Right lobe of liver (tissue), 6 donors: ENCODE data around the gene SLC18B1. TPM values are rescaled to one million over a fixed set of nuclear protein-coding genes. Genes with fewer than 3 reads are reported as not detected.

Source experiments
- ATAC-seq, 4 donors: fragments of 200-7000 bp; cut with Tn5 transposase; one replicate each; pipeline ENCODE4 v1.9.1; 2020; ENCODE audit warnings: mild to moderate bottlenecking in 4 of 4, moderate library complexity in 4 of 4
- DNase-seq, 3 donors: peaks; one replicate each; pipeline ENCODE4 v3.0.0-alpha.2; 2020
- H3K27ac ChIP-seq, 3 donors: fragments of 200-600 bp; one replicate each; pipeline ENCODE4 v1.8.0; 2022
- H3K27me3 ChIP-seq, 2 donors: fragments of 200-600 bp; one replicate each; pipeline ENCODE4 v1.8.0; 2022
- H3K36me3 ChIP-seq, 4 donors: fragments of 200-600 bp; sonication (generic) in 1 of 4; one replicate each; pipeline versions ENCODE4 v1.5.1 to v1.8.0; 2017 to 2022; ENCODE audit warnings: control low read depth in 1 of 4
- H3K4me1 ChIP-seq, 4 donors: fragments of 200-600 bp; sonication (generic) in 1 of 4; one replicate each; pipeline versions ENCODE4 v1.5.1 to v1.8.0; 2017 to 2022; ENCODE audit warnings: control low read depth in 1 of 4
- H3K4me3 ChIP-seq, 3 donors: fragments of 200-600 bp; one replicate each; pipeline ENCODE4 v1.8.0; 2022
- H3K9me3 ChIP-seq, 4 donors: fragments of 200-600 bp; sonication (generic) in 1 of 4; one replicate each; pipeline versions ENCODE4 v1.5.1 to v1.8.0; 2017 to 2022; ENCODE audit warnings: control low read depth in 1 of 4
- CTCF ChIP-seq, 4 donors: fragments of 200-600 bp in 3 of 4; fragments of 450-650 bp in 1 of 4; IDR thresholded peaks; one replicate each; pipeline versions ENCODE4 v1.5.1 to v1.8.0; 2016 to 2022; ENCODE audit warnings: antibody characterized with exemption in 4 of 4, mild to moderate bottlenecking in 2 of 4
- POLR2A ChIP-seq: fragments of 450-650 bp; IDR thresholded peaks from one replicate; pipeline ENCODE4 v1.6.1; 2017; ENCODE audit warnings: antibody characterized with exemption, mild to moderate bottlenecking
- WGBS: methylation state at CpG from one replicate; pipeline ENCODE4 v1.1.6; 2018; ENCODE audit warnings: low coverage, low lambda C conversion rate; ENCODE audit not compliant: insufficient coverage; ENCODE audit errors: missing lambda C conversion rate; 5-methylcytosine and 5-hydroxymethylcytosine counted together
- intact Hi-C, 2 donors: fragments of 100-400 bp; cut with DNase I; formaldehyde crosslinking; loops; one replicate each; pipeline versions ENCODE4 v1.11.2 to v1.14.1; 2022
- total RNA-seq, 6 experiments: library from RNA; depleted of rRNA in 2 of 6; stranded (reverse); fragments of >200 nt in 2 of 6; fragmentation: NEBNext Ultra II Directional in 3 of 6; extraction: Animal tissue kit (Norgen Biotek cat#: 25700) in 3 of 6; gene quantifications; one replicate each; pipeline versions ENCODE4 v1.1.0 to v1.2.4, GENCODE V29; 2016 to 2023
- donor health status: DM: no; HTN: yes; CAD: no.
- donor health status: DM: no; HTN: no; CAD: no.
- donor health status: DM: no; HTN: no; CAD: no.
- donor health status: DM: no; HTN: yes; CAD: no.
- donor health status: DM: no; HTN: yes; CAD: no.

The SLC18B1 gene
- total RNA-seq, 6 experiments from 2014 or later, result 2.9 to 6.1 (median 4.2) TPM

GRCh38 chr6:132800656-132801055 is 2.2 kb upstream of the SLC18B1 start:
- WGBS, result 100% methylated on average over 1 of the region's 1 CpG
- TF ChIP-seq POLR2A, result no peak
- TF ChIP-seq CTCF (IDR thresholded peaks at IDR 0.05), result no peak
- Histone ChIP-seq H3K27me3 (no peaks in the 10 kb centered on the region), H3K27ac (no peak overlapping the region), H3K4me1 (peaks cover 0 to 5% (median 0%) of the 10 kb centered on the region in 4 donors), H3K4me3 (no peak overlapping the region), H3K9me3 (no peaks in the 10 kb centered on the region), H3K36me3 (no peaks in the 10 kb centered on the region)
- intact Hi-C loops, result no loop called here
- ATAC-seq (no peak), DNase-seq (no peak)

DNA sequence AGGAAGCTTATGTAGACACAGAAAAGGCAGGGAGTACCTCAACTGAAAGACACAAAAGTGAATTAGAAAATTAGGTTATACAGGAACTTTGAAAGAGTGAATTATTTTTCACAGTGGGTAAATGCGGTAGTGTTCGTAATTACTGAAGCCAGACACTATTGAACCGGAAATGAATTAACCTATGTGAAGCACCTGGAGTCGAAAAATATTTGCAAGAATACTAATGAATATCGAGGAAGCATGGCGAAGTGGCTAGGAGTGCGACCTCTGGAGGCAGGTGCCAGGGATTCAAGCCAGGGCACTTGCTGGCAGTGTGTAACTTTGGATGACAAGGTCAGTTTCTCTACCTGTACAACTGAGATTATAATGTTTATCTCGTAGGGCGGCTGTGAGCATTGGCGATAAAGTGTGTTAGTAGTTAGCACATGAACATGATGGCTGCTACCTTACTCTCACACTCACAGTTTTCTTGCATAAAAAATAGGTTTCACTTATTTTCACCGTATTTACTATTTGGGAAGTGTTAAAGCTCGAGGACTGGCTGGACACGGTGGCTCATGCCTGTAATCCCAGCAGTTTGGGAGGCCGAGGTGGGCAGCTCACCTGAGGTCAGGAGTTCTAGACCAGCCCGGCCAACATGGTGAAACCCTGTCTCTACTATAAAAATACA is 567 bp upstream of the SLC18B1 start:
- Histone ChIP-seq H3K27ac (no peak overlapping the region), H3K36me3 (no peaks in the 10 kb centered on the region), H3K27me3 (no peaks in the 10 kb centered on the region), H3K4me3 (peak overlapping the region; percentile 68 to 92 (median 82)), H3K9me3 (no peaks in the 10 kb centered on the region), H3K4me1 (peaks cover 0 to 5% (median 0%) of the 10 kb centered on the region in 4 donors)
- TF ChIP-seq POLR2A (no peak), CTCF (IDR thresholded peaks at IDR 0.05) (peak; percentile 56 to 81 (median 78))
- intact Hi-C loops, result no loop called here
- DNase-seq, result peak; percentile 80 to 86 (median 85)
- 7% methylated on average over 15 of the region's 15 CpGs for WGBS
- ATAC-seq, result peak; percentile 92 to 96 (median 96)

DNA sequence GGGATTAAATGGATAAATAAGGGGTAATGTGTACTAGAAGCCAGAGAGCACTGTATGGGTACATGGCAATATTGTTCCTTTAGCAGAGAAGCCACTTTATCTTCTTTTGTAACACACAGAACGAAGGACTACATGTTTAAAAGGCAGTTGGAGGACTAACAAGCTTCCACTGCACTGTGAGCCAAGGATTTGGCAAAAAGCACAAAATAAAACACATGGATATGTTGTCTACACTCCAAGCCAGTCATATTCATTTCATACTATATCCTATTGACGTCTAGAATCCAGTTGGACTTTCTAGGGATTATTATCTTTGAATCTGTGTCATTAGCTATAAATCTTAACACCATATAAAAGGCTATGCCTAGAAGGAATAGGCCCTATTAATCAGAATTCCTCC is 3.0 kb downstream of the SLC18B1 start:
- intact Hi-C loops, result no loop called here
- Histone ChIP-seq H3K27ac (no peak overlapping the region), H3K27me3 (no peaks in the 10 kb centered on the region), H3K4me1 (peaks cover 0 to 5% (median 0%) of the 10 kb centered on the region in 4 donors), H3K9me3 (no peaks in the 10 kb centered on the region), H3K4me3 (no peak overlapping the region), H3K36me3 (no peaks in the 10 kb centered on the region)
- 82% methylated on average over 2 of the region's 2 CpGs for WGBS
- ATAC-seq (no peak), DNase-seq (no peak)
- no peak for TF ChIP-seq POLR2A
- no peak for TF ChIP-seq CTCF (IDR thresholded peaks at IDR 0.05)

DNA sequence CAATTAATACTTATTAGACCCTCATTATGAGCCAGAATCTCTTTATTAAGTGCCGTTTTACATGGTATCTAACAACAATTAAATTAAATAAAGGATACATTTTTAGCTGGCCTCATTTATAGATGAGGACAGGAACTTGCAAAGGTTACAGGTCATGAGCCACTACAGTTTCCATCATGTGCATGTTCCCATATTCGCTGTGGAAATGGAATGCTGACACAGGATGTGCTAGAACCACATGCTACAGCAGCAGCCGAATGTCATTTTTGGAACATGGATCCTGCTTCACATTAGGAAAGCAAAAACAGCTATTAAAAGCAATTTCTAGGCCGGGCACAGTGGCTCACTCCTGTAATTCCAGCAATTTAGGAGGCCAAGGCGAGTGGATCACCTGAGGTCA is 5.9 kb downstream of the SLC18B1 start:
- no peak for ATAC-seq
- no peaks in the 10 kb centered on the region for H3K36me3 ChIP-seq
- TF ChIP-seq POLR2A (no peak), CTCF (IDR thresholded peaks at IDR 0.05) (no peak)
- no peaks in the 10 kb centered on the region for H3K4me1 ChIP-seq
- no peaks in the 10 kb centered on the region for H3K9me3 ChIP-seq
- no peak for DNase-seq
- 80% methylated on average over 5 of the region's 5 CpGs for WGBS
- intact Hi-C loops, result no loop called here
- no peaks in the 10 kb centered on the region for H3K27me3 ChIP-seq
- no peak overlapping the region for H3K27ac ChIP-seq
- H3K4me3 ChIP-seq, result no peak overlapping the region
